VCaP (cell line): Measurements from ENCODE around the gene REV1.

Source experiments
- H3K27ac ChIP-seq: fragments of 450-650 bp; 2 replicates; pipeline ENCODE4 v1.5.1; 2017
- CTCF ChIP-seq: fragments of 450-650 bp; conservative IDR thresholded peaks from 2 replicates; pipeline ENCODE4 v1.5.1; 2017; ENCODE audit warnings: mild to moderate bottlenecking, moderate library complexity

Gene REV1

GRCh38 chr2:99388892-99389291, 100.9 kb downstream of the REV1 start:
- TF ChIP-seq CTCF: no peak
- H3K27ac ChIP-seq: no peak overlapping the region

GRCh38 chr2:99386011-99386410, 103.8 kb downstream of the REV1 start:
- TF ChIP-seq CTCF: no peak
- H3K27ac ChIP-seq: no peak overlapping the region

- TF ChIP-seq CTCF: no peak
- no peak overlapping the region for H3K27ac ChIP-seq
These were observed 107.7 kb downstream of the REV1 start for GRCh38 chr2:99382143-99382542.

- no peak overlapping the region for H3K27ac ChIP-seq
- no peak for TF ChIP-seq CTCF
These were observed 109.3 kb downstream of the REV1 start for GRCh38 chr2:99380376-99381010.

- TF ChIP-seq CTCF: no peak
These were observed 111.9 kb downstream of the REV1 start for GRCh38 chr2:99377879-99378278.

GRCh38 chr2:99376254-99376864, 113.5 kb downstream of the REV1 start:
- TF ChIP-seq CTCF: no peak
- no peak overlapping the region for H3K27ac ChIP-seq

More at GRCh38 chr2:99377879-99378278, 111.9 kb downstream of the REV1 start:
- no peak overlapping the region for H3K27ac ChIP-seq

GRCh38 chr2:99374747-99375146, 115.1 kb downstream of the REV1 start:
- no peak for TF ChIP-seq CTCF
- no peak overlapping the region for H3K27ac ChIP-seq
